DND-41 (cell line): ENCODE measurements around the gene HOXB4.

Source experiments
- CTCF ChIP-seq: IDR thresholded peaks from 2 replicates; pipeline ENCODE4 v1.5.1; 2012; ENCODE audit warnings: borderline replicate concordance, low read length, moderate library complexity, mild to moderate bottlenecking; ENCODE audit not compliant: poor library complexity, severe bottlenecking; ENCODE audit errors: extremely low read depth
- EZH2 ChIP-seq: IDR thresholded peaks from 3 replicates; pipeline ENCODE4 v1.6.1; 2012; ENCODE audit warnings: borderline replicate concordance, low read depth, mild to moderate bottlenecking, moderate library complexity, low read length, inconsistent platforms; ENCODE audit not compliant: severe bottlenecking

- TF ChIP-seq CTCF = no peak
- TF ChIP-seq EZH2 = no peak
These were observed 41.8 kb upstream of the HOXB4 start for GRCh38 chr17:48619826-48620449.
